ENCODE measurements around the gene ITGB2.

DNA sequence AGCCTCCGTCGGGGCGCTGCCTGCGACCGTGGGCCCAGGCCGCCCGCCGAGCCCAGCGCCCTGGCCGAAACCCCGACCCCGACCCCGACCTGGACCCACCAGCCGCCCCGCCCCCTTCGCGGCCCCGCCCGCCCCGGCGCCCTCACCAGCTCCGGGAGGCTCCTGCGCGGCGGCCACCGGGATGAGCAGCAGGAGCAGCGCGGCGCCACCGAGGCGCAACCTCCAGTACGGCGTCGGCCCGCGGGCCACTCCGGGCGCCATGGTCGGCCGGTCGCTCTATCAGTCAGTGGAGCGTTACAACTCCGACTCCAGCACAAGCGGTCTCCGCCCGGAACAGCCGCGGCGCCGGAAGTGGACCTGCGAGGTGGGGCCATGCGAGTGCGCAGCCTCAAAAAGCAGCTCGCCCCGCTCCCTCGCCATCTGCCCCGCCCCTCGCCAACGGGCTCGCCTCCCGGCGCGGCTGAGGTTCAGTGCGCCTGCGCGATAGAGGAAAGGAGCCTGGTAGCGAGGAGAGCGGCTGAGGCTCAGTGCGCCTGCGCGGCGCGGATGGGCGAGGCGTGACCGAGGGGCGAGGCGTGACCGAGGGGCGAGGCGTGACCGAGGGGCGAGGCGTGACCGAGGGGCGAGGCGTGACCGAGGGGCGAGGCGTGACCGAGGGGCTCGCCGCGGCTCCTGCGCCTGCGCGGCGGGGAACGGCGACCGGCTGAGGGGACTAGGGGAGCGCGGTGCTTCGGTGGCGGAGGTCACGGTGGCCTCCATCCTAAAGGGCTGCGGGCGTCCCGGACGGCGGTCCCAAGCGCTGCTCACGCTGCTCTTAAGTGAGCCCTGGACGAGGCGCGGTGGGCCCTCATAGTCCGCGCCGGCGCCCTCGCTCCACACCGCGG, 47.1 kb downstream of the ITGB2 start, which contains the start of gene PTTG1IP:
- peak; percentile 72 to 95 for TF ChIP-seq POLR2A (IDR thresholded peaks at IDR 0.05)
- TF ChIP-seq, protein P1, sequence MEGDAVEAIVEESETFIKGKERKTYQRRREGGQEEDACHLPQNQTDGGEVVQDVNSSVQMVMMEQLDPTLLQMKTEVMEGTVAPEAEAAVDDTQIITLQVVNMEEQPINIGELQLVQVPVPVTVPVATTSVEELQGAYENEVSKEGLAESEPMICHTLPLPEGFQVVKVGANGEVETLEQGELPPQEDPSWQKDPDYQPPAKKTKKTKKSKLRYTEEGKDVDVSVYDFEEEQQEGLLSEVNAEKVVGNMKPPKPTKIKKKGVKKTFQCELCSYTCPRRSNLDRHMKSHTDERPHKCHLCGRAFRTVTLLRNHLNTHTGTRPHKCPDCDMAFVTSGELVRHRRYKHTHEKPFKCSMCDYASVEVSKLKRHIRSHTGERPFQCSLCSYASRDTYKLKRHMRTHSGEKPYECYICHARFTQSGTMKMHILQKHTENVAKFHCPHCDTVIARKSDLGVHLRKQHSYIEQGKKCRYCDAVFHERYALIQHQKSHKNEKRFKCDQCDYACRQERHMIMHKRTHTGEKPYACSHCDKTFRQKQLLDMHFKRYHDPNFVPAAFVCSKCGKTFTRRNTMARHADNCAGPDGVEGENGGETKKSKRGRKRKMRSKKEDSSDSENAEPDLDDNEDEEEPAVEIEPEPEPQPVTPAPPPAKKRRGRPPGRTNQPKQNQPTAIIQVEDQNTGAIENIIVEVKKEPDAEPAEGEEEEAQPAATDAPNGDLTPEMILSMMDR (IDR thresholded peaks at IDR 0.05): no peak
